Lower lobe of right lung (tissue), 2 donors: ENCODE results near the gene TK2. TPM values are rescaled to one million over a fixed set of nuclear protein-coding genes. Genes with fewer than 3 reads are reported as not detected.
"Not testable (repeated sequence)": the region's sequence is repeated elsewhere in the genome, so short reads cannot be mapped to it uniquely, and the experiment has no call there.

ENCODE experiments used
- ATAC-seq, 2 donors: fragments of 200-7000 bp; cut with Tn5 transposase; one replicate each; pipeline ENCODE4 v1.9.1; 2020 to 2022; ENCODE audit warnings: mild to moderate bottlenecking in 2 of 2, moderate library complexity in 2 of 2
- DNase-seq: peaks from one replicate; pipeline ENCODE4 v3.0.0-alpha.2; 2020
- H3K27ac ChIP-seq: fragments of 200-600 bp; one replicate; pipeline ENCODE4 v1.8.0; 2022
- H3K27me3 ChIP-seq: fragments of 200-600 bp; one replicate; pipeline ENCODE4 v1.8.0; 2022; ENCODE audit warnings: low read depth
- H3K36me3 ChIP-seq: fragments of 200-600 bp; one replicate; pipeline ENCODE4 v1.8.0; 2022; ENCODE audit warnings: mild to moderate bottlenecking
- H3K4me1 ChIP-seq: fragments of 200-600 bp; one replicate; pipeline ENCODE4 v1.8.0; 2022
- H3K4me3 ChIP-seq: fragments of 200-600 bp; one replicate; pipeline ENCODE4 v1.8.0; 2022; ENCODE audit warnings: mild to moderate bottlenecking
- H3K9me3 ChIP-seq: fragments of 200-600 bp; one replicate; pipeline ENCODE4 v1.8.0; 2022
- intact Hi-C: fragments of 100-400 bp; cut with DNase I; formaldehyde crosslinking; loops from one replicate; pipeline ENCODE4 v1.11.0; 2022
- long read RNA-seq: library from polyadenylated mRNA; unstranded; transcript quantifications from one replicate; pipeline ENCODE4 v2.0.0, GENCODE V29; 2021
- total RNA-seq: library from RNA; stranded (reverse); fragmentation: NEBNext Ultra II Directional; extraction: Animal tissue kit (Norgen Biotek cat#: 25700); gene quantifications from one replicate; pipeline ENCODE4 v1.2.1, GENCODE V29; 2021
- TF ChIP-seq, protein P1 (sequence below): fragments of 200-600 bp; IDR thresholded peaks from one replicate; pipeline ENCODE4 v1.8.0; 2022; ENCODE audit warnings: antibody characterized with exemption, mild to moderate bottlenecking
- donor health status: DM: no; HTN: yes; CAD: no; lungs with severe emphysema.

TK2 gene
- 36.2 TPM for total RNA-seq
- long read RNA-seq, full-length matches to known transcripts, result 13 of 24 reads
- long read RNA-seq, partial matches to known transcripts, result 3 of 24 reads
- long read RNA-seq, other reads (novel, unspliced or antisense), result 8 of 24 reads

DNA sequence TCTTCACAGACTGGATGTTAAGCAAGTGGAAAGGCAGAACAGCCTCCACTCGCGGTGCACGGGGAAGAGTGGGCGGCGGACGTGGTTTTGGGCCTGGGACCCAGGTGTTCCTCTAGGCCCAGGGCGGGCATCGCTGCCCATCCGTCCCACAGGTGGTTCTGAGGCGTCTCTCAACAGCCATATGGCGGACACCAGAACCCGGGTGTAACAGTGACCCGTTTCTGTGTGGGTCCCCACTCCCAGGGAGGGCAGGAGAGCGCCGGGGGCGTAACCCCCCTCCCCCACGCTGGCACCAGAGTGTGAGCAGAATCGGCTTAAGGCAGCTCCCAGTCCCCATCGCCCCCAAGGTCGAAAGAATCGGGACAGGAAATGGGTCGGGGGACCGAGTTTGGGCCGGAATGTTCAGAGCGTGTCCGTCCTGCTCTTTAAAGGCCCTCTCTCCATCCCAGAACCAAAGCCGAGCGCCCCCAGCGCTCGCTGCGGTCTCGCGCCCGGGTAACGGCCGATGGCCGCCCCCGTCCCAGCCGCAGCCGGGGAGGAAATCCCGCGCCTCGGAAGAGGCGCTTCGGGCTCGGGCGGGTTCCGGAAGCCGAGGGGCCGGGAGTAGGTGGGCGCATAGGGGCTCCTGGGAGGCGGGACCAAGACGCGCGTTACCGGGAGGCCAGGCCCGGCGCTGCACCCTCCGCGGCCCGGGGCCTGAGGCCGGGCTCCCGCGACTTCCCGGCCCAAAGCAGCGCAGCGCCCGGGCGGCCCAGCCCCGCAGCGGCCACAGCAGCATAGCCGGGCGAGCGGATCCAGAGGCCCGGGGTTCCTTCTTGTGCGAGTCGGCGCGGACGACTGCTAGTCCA is at the start of gene TK2:
Gene TK2 (minus strand): TSS at position 839 of the 848 bp plus-strand sequence. CDS start 61 bp downstream, at position 778.
- intact Hi-C loops, result no loop called here
- Histone ChIP-seq H3K4me1 (peaks cover 56% of the 10 kb centered on the region), H3K27me3 (no peaks in the 10 kb centered on the region), H3K36me3 (peaks cover 7% of the 10 kb centered on the region), H3K9me3 (no peaks in the 10 kb centered on the region), H3K27ac (peak within 1 kb of the TSS; percentile 96), H3K4me3 (peak within 1 kb of the TSS; percentile 68)
- TF ChIP-seq, protein P1, sequence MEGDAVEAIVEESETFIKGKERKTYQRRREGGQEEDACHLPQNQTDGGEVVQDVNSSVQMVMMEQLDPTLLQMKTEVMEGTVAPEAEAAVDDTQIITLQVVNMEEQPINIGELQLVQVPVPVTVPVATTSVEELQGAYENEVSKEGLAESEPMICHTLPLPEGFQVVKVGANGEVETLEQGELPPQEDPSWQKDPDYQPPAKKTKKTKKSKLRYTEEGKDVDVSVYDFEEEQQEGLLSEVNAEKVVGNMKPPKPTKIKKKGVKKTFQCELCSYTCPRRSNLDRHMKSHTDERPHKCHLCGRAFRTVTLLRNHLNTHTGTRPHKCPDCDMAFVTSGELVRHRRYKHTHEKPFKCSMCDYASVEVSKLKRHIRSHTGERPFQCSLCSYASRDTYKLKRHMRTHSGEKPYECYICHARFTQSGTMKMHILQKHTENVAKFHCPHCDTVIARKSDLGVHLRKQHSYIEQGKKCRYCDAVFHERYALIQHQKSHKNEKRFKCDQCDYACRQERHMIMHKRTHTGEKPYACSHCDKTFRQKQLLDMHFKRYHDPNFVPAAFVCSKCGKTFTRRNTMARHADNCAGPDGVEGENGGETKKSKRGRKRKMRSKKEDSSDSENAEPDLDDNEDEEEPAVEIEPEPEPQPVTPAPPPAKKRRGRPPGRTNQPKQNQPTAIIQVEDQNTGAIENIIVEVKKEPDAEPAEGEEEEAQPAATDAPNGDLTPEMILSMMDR, result peak; percentile 45
- ATAC-seq (peak; percentile 70 to 72), DNase-seq (peak; percentile 82)

DNA sequence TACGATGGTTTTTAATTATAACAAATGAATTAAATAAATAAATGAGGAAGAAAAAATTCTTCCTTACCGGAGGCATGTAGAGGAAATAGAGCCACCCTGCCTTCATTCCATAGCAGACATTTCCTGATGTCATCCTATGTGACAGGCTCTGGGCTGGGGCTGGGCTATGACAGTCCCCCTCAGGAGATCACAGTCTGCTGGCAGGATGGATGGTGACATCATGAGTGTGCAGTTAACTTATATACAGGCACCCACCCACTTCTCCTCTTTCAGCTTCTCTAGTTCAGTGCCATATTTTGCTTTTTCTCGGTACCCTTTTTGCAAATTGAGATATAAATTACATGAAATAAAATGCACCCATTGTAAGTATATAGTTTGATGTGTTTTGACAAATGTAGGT is 48.2 kb upstream of the TK2 start:
- intact Hi-C loops, result no loop called here
- no peaks in the 10 kb centered on the region for H3K9me3 ChIP-seq
- DNase-seq, result no peak
- H3K4me3 ChIP-seq, result no peak overlapping the region
- no peak for ATAC-seq
- no peak overlapping the region for H3K27ac ChIP-seq
- TF ChIP-seq, protein P1, result no peak
- H3K36me3 ChIP-seq, result no peaks in the 10 kb centered on the region
- no peaks in the 10 kb centered on the region for H3K4me1 ChIP-seq
- no peaks in the 10 kb centered on the region for H3K27me3 ChIP-seq

- TF ChIP-seq, protein P1, result no peak
- Histone ChIP-seq H3K9me3 (no peaks in the 10 kb centered on the region), H3K36me3 (no peaks in the 10 kb centered on the region), H3K27ac (no peak overlapping the region), H3K27me3 (no peaks in the 10 kb centered on the region), H3K4me1 (no peaks in the 10 kb centered on the region), H3K4me3 (no peak overlapping the region)
- no peak for DNase-seq
- ATAC-seq, result no peak
- intact Hi-C loops, result no loop called here
These were observed 47.3 kb upstream of the TK2 start for GRCh38 chr16:66596986-66597848.

DNA sequence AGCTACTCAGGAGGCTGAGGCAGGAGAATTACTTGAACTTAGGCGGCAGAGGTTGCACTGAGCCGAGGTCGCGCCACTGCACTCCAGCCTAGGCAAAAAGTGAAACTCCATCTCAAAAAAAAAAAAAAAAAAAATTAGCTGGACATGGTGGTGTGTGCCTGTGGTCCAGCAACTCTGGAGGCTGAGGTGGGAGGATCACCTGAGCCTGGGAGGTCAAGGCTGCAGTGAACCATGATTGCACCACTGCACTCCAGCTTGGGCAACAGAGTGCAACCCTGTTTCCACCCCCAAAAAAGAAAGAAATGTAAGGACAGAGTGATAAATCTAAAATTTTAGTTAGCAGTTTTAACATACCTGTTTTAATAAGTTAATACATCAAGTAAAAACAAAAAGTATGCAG is 46.6 kb upstream of the TK2 start:
- H3K4me1 ChIP-seq, H3K36me3 ChIP-seq, H3K27ac ChIP-seq, DNase-seq, H3K27me3 ChIP-seq, intact Hi-C loops, H3K4me3 ChIP-seq, ATAC-seq, H3K9me3 ChIP-seq: not testable (repeated sequence)

GRCh38 chr16:66594739-66595138 is 44.8 kb upstream of the TK2 start:
- Histone ChIP-seq H3K27me3 (no peaks in the 10 kb centered on the region), H3K4me1 (peaks cover 3% of the 10 kb centered on the region), H3K36me3 (no peaks in the 10 kb centered on the region), H3K4me3 (no peak overlapping the region), H3K27ac (no peak overlapping the region), H3K9me3 (no peaks in the 10 kb centered on the region)
- DNase-seq, result no peak
- intact Hi-C loops, result no loop called here
- TF ChIP-seq, protein P1, result no peak
- no peak for ATAC-seq
